ENCODE measurements around the gene TNFRSF13B. TPM values are rescaled to one million over a fixed set of nuclear protein-coding genes. Genes with fewer than 3 reads are reported as not detected.

The TNFRSF13B gene
- total and polyA plus RNA-seq, 10 of the 15 experiments (the other 5 are each of a cell fraction or from before 2014, with no cell fraction given) = 15.5 to 231 (median 119) TPM

DNA sequence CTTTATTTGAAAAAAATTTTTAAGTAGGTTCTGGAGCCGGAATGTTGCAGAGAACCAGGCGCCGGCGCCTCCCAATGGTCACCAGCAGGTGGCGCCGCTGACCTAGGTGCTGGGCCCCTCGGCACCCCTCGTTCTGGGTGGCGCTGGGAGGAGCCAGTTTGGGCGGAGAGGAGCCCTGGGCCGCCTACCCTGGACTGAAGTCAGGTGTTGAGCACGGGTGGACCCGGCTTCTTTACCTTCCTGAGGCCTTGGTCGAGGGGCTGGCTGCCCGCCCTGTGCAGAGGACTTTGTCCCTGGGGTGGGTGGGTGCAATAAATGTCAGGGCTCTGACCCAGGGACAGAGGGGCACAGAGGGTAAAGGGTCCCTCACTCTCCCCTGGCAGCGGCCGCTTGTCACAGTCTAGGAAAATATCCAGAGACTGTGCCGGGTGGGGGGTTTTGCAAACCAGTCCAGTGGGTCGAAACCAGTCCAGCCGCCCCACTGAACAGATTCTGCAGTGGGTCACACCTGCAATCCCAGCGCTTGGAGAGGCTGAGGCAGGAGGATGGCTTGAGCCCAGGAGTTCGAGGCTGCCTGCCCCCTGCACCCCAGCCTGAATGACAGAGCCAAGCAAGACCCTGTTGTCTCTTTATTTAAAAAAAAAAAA lies 30.1 kb upstream of the TNFRSF13B start (continued):
- TF ChIP-seq, protein P1, sequence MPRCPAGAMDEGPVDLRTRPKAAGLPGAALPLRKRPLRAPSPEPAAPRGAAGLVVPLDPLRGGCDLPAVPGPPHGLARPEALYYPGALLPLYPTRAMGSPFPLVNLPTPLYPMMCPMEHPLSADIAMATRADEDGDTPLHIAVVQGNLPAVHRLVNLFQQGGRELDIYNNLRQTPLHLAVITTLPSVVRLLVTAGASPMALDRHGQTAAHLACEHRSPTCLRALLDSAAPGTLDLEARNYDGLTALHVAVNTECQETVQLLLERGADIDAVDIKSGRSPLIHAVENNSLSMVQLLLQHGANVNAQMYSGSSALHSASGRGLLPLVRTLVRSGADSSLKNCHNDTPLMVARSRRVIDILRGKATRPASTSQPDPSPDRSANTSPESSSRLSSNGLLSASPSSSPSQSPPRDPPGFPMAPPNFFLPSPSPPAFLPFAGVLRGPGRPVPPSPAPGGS (IDR thresholded peaks at IDR 0.05; ENCODE audit: borderline replicate concordance, insufficient read depth, low read depth, low read length, poor library complexity, severe bottlenecking) = no peak
- no peak for TF ChIP-seq FOXK2 (IDR thresholded peaks at IDR 0.05)
- TF ChIP-seq CHD1 (IDR thresholded peaks at IDR 0.05; ENCODE audit: low read depth, low read length) = no peak
- TF ChIP-seq CTCF (IDR thresholded peaks at IDR 0.05 in 2 of 3, conservative IDR thresholded peaks at IDR 0.05 in 1 of 3; ENCODE audit: control insufficient read depth in 2 of 3, extremely low read depth in 1 of 3, insufficient read depth in 1 of 3, low read depth in 3 of 3, low read length in 3 of 3) = peak; percentile 94 to 96 (median 95)
- no peak for TF ChIP-seq MTA3 (IDR thresholded peaks at IDR 0.05; ENCODE audit: borderline replicate concordance, low read length)
- peak; percentile 93 for TF ChIP-seq SMC3 (IDR thresholded peaks at IDR 0.05; ENCODE audit: borderline replicate concordance, low read length)
- TF ChIP-seq JUND (IDR thresholded peaks at IDR 0.05; ENCODE audit: low read depth, low read length) = no peak
- TF ChIP-seq RAD21 (IDR thresholded peaks at IDR 0.05; ENCODE audit: insufficient read depth, low read depth, low read length) = peak; percentile 98
- no peak for TF ChIP-seq NFYA (IDR thresholded peaks at IDR 0.05; ENCODE audit: borderline replicate concordance, low read depth, low read length)
- TF ChIP-seq BRCA1 (IDR thresholded peaks at IDR 0.05; ENCODE audit: low read depth, low read length) = no peak
- TF ChIP-seq, protein P2, sequence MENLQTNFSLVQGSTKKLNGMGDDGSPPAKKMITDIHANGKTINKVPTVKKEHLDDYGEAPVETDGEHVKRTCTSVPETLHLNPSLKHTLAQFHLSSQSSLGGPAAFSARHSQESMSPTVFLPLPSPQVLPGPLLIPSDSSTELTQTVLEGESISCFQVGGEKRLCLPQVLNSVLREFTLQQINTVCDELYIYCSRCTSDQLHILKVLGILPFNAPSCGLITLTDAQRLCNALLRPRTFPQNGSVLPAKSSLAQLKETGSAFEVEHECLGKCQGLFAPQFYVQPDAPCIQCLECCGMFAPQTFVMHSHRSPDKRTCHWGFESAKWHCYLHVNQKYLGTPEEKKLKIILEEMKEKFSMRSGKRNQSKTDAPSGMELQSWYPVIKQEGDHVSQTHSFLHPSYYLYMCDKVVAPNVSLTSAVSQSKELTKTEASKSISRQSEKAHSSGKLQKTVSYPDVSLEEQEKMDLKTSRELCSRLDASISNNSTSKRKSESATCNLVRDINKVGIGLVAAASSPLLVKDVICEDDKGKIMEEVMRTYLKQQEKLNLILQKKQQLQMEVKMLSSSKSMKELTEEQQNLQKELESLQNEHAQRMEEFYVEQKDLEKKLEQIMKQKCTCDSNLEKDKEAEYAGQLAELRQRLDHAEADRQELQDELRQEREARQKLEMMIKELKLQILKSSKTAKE (IDR thresholded peaks at IDR 0.05; ENCODE audit: low read depth, poor library complexity, severe bottlenecking) = no peak
- no peak for TF ChIP-seq MEF2A (IDR thresholded peaks at IDR 0.05; ENCODE audit: insufficient read depth, low read depth, low read length)
- TF ChIP-seq NR2C2 (IDR thresholded peaks at IDR 0.05; ENCODE audit: borderline replicate concordance, control insufficient read depth, insufficient read length, low read depth) = no peak
- TF ChIP-seq RFX5 (IDR thresholded peaks at IDR 0.05; ENCODE audit: low read depth, low read length) = no peak
- TF ChIP-seq ZBTB33 (IDR thresholded peaks at IDR 0.05) = no peak
- no peak for TF ChIP-seq TCF3 (IDR thresholded peaks at IDR 0.05; ENCODE audit: borderline replicate concordance, insufficient read depth, low read depth, low read length)
- TF ChIP-seq, protein P3, sequence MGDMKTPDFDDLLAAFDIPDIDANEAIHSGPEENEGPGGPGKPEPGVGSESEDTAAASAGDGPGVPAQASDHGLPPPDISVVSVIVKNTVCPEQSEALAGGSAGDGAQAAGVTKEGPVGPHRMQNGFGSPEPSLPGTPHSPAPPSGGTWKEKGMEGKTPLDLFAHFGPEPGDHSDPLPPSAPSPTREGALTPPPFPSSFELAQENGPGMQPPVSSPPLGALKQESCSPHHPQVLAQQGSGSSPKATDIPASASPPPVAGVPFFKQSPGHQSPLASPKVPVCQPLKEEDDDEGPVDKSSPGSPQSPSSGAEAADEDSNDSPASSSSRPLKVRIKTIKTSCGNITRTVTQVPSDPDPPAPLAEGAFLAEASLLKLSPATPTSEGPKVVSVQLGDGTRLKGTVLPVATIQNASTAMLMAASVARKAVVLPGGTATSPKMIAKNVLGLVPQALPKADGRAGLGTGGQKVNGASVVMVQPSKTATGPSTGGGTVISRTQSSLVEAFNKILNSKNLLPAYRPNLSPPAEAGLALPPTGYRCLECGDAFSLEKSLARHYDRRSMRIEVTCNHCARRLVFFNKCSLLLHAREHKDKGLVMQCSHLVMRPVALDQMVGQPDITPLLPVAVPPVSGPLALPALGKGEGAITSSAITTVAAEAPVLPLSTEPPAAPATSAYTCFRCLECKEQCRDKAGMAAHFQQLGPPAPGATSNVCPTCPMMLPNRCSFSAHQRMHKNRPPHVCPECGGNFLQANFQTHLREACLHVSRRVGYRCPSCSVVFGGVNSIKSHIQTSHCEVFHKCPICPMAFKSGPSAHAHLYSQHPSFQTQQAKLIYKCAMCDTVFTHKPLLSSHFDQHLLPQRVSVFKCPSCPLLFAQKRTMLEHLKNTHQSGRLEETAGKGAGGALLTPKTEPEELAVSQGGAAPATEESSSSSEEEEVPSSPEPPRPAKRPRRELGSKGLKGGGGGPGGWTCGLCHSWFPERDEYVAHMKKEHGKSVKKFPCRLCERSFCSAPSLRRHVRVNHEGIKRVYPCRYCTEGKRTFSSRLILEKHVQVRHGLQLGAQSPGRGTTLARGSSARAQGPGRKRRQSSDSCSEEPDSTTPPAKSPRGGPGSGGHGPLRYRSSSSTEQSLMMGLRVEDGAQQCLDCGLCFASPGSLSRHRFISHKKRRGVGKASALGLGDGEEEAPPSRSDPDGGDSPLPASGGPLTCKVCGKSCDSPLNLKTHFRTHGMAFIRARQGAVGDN (IDR thresholded peaks at IDR 0.05) = no peak
- TF ChIP-seq EED (IDR thresholded peaks at IDR 0.05; ENCODE audit: low read depth) = no peak
